ENCODE measurements around the gene RBM5. TPM values are rescaled to one million over a fixed set of nuclear protein-coding genes. Genes with fewer than 3 reads are reported as not detected.

RBM5 gene
- polyA plus RNA-seq, 2 of the 4 experiments (the other 2 are of a cell fraction): 78.9 to 123 TPM

DNA sequence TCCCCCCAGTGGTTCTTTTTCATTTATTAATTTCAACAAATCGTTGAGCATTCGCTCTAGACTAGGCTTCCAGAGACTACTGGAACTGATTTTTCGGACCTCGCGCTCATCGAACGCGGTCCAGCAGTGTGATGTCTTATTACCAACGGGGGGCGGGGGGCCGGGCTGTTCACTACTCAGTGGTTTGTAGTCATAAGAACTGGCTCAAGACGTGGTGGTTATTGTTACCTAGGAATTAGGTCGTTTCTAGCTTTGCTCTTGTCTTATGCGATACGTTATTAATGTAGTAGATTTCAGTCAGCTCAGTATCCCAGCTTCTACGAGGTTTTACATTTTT, 858 bp downstream of the RBM5 start:
- TF ChIP-seq, protein P1, sequence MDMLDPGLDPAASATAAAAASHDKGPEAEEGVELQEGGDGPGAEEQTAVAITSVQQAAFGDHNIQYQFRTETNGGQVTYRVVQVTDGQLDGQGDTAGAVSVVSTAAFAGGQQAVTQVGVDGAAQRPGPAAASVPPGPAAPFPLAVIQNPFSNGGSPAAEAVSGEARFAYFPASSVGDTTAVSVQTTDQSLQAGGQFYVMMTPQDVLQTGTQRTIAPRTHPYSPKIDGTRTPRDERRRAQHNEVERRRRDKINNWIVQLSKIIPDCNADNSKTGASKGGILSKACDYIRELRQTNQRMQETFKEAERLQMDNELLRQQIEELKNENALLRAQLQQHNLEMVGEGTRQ (IDR thresholded peaks at IDR 0.05): no peak
- TF ChIP-seq, protein P2, sequence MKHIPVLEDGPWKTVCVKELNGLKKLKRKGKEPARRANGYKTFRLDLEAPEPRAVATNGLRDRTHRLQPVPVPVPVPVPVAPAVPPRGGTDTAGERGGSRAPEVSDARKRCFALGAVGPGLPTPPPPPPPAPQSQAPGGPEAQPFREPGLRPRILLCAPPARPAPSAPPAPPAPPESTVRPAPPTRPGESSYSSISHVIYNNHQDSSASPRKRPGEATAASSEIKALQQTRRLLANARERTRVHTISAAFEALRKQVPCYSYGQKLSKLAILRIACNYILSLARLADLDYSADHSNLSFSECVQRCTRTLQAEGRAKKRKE (CRISPR knock-in tag; IDR thresholded peaks at IDR 0.05; ENCODE audit: low read depth): no peak
- TF ChIP-seq JUNB (IDR thresholded peaks at IDR 0.05) (no peak), BHLHE40 (IDR thresholded peaks at IDR 0.05; ENCODE audit: low read depth, low read length) (no peak), RFX5 (IDR thresholded peaks at IDR 0.05) (no peak), CBX8 (IDR thresholded peaks at IDR 0.05) (no peak), JUN (IDR thresholded peaks at IDR 0.05) (no peak), EHF (CRISPR knock-in tag; IDR thresholded peaks at IDR 0.05) (no peak), PHF8 (IDR thresholded peaks at IDR 0.05; ENCODE audit: borderline replicate concordance, low read depth) (no peak), HOXB13 (CRISPR knock-in tag; IDR thresholded peaks at IDR 0.05; ENCODE audit: low read depth) (no peak), HEYL (CRISPR knock-in tag; IDR thresholded peaks at IDR 0.05) (no peak)
- POLR2A ChIA-PET: interaction anchor here (0.6 to 0.8 kb wide), 2 partner anchors 11 to 60 kb away, joined by 3 read pairs; no protein-coding TSS in a partner anchor
- ATAC-seq: peak in 1 of 2 experiments; percentile 27; a peak in 3 of 6 replicates
- FAIRE-seq: no peak
- CTCF ChIA-PET: interaction anchor here (0.9 to 1.4 kb wide), 3 partner anchors 11 to 160 kb away, joined by 3 read pairs; partner anchors contain the start of gene MON1A
- 6% methylated on average over 16 of the region's 16 CpGs for WGBS (ENCODE audit: missing lambda C conversion rate)
- Histone ChIP-seq H3K27ac (peak overlapping the region; percentile 93 to 99), H3K4me3 (peak overlapping the region; percentile 79), H3K4me2 (peak overlapping the region; percentile 78), H3K4me1 (peaks cover 8% of the 10 kb centered on the region; the same call in 2 of the 3 replicates), H3K9me3 (no peaks in the 10 kb centered on the region)
- DNase-seq (ENCODE audit: low read depth in 1 of 2, low spot score in 1 of 2): peak in 1 of 2 experiments; percentile 15

DNA sequence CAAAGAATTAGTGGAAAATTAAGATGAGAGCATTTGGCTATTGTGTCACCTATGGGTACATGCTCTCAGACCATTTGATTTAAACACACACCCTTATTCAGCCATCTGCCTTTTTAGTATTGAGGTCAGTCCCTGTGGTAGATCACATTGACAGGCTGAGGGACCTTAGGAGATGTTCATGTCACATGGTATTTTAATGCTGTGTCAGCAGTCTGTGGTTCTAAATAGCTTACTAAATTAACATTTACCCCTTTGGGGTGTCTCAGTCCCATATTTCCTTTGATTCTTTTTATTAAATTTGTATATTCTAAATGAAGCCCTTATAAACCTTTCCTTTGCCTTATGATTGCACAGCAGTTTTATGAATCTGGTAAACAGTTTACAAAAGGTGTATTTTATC, 2.3 kb downstream of the RBM5 start:
- ATAC-seq (no peak), FAIRE-seq (no peak), DNase-seq (ENCODE audit: low read depth in 1 of 2, low spot score in 1 of 2) (no peak)
- H3K9me3 ChIP-seq: no peaks in the 10 kb centered on the region
- ChIA-PET POLR2A (no interaction called here), CTCF (interaction anchor here (1.4 kb wide), 1 partner anchor 12 kb away, joined by 3 read pairs; no protein-coding TSS in a partner anchor)
- 0 out of 3 replicates have a peak overlapping the region, but pooled peaks have one; percentile 79 for H3K4me3 ChIP-seq
- H3K27ac ChIP-seq: no peak overlapping the region
- H3K4me1 ChIP-seq: peaks cover 8% of the 10 kb centered on the region; the same call in 2 of the 3 replicates
- H3K4me2 ChIP-seq: peak overlapping the region; percentile 78
- TF ChIP-seq ZC3H11A (IDR thresholded peaks at IDR 0.05) (no peak), MAFK (IDR thresholded peaks at IDR 0.05; ENCODE audit: partially characterized antibody) (peak; percentile 95)

DNA sequence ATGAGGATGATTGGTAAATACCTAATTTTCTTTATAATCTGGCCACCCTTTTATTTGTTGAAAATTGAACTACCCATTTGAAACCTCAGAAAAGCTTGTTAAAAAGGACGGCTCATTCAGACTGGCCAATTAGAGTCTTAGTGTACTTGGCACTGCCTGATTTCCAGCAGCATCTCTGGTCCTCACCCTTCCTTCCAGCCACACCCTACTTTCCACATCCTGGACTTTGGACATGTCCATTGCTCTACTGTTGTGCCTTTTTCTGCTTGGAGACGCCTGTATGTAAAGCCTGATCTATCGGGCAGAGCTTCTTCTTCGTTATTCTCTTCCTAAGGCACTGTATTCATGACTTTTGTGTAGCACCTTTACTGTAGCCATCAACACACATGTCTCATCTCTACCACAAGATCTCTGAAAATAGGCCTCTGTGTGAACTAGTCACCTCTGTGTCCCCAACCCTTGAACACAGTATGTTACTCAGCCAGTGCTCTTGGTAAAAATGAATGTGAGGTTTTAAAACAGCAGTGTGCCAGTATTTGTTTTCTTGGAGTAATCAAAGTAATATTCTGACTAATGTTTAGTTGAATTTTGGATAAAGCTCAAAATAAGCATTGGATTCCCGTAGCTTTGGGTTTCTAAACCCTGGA, 6.8 kb downstream of the RBM5 start:
- DNase-seq (ENCODE audit: low read depth in 1 of 2, low spot score in 1 of 2) (no peak), ATAC-seq (no peak), FAIRE-seq (no peak)
- TF ChIP-seq NR3C1 (IDR thresholded peaks at IDR 0.05) (no peak), EHMT2 (IDR thresholded peaks at IDR 0.05; ENCODE audit: low read depth) (no peak), ZFP36 (IDR thresholded peaks at IDR 0.05; ENCODE audit: borderline replicate concordance, partially characterized antibody) (no peak), NPAS2 (CRISPR knock-in tag; IDR thresholded peaks at IDR 0.05; ENCODE audit: borderline replicate concordance) (no peak), TFCP2L1 (CRISPR knock-in tag; IDR thresholded peaks at IDR 0.05) (no peak)
- CTCF ChIA-PET: interaction anchor here (1.2 kb wide), 1 partner anchor 33 kb away, joined by 3 read pairs; no protein-coding TSS in a partner anchor
- H3K9me3 ChIP-seq: no peaks in the 10 kb centered on the region
- no peak overlapping the region for H3K4me2 ChIP-seq
- POLR2A ChIA-PET: no interaction called here
- H3K27ac ChIP-seq: no peak overlapping the region
- 82% methylated on average over 5 of the region's 5 CpGs for WGBS (ENCODE audit: missing lambda C conversion rate)
- no peak overlapping the region for H3K4me3 ChIP-seq
- peaks cover 5% of the 10 kb centered on the region; the same call in 2 of the 3 replicates for H3K4me1 ChIP-seq

DNA sequence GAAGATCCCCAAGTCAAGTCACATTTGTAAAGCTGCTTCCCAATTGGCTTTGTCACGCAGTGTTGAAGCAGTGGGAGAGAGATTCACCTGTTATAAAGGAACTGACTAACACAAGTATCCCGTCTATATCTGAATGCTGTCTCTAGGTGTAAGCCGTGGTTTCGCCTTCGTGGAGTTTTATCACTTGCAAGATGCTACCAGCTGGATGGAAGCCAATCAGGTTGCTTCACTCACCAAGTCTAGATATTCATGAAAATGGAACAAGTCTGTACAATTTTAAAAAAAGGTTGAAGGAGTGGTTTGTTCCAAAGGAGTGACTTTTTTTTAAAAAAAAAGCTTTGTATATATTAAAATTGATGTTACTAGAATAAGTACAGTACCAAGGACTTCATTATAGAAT, 11.7 kb downstream of the RBM5 start:
- 95% methylated on average over 5 of the region's 5 CpGs for WGBS (ENCODE audit: missing lambda C conversion rate)
- ATAC-seq (no peak), DNase-seq (ENCODE audit: low read depth in 1 of 2, low spot score in 1 of 2) (no peak), FAIRE-seq (no peak)
- CTCF ChIA-PET: interaction anchor here (1.0 kb wide), 1 partner anchor 21 kb away, joined by 4 read pairs; no protein-coding TSS in a partner anchor
- no peak overlapping the region for H3K4me2 ChIP-seq
- no peak overlapping the region for H3K4me3 ChIP-seq
- POLR2A ChIA-PET: interaction anchor here (0.7 kb wide), 1 partner anchor 11 kb away, joined by 3 read pairs; no protein-coding TSS in a partner anchor
- no peaks in the 10 kb centered on the region for H3K4me1 ChIP-seq
- TF ChIP-seq KDM1A (IDR thresholded peaks at IDR 0.05; ENCODE audit: low read depth) (no peak), ESRRA (IDR thresholded peaks at IDR 0.05; ENCODE audit: borderline replicate concordance, low read length) (no peak), HEYL (CRISPR knock-in tag; IDR thresholded peaks at IDR 0.05) (no peak), CEBPB (IDR thresholded peaks at IDR 0.05) (no peak), RNF2 (IDR thresholded peaks at IDR 0.05; ENCODE audit: borderline replicate concordance, low read depth) (no peak)
- no peaks in the 10 kb centered on the region for H3K9me3 ChIP-seq
- H3K27ac ChIP-seq: no peak overlapping the region
